SU-DHL-6 (cell line): ENCODE results near the gene TPK1.

Experiments used
- H2AFZ ChIP-seq: fragments of 200-600 bp; sonication (generic); 2 replicates; pipeline ENCODE4 v1.6.1; 2014; ENCODE audit warnings: low read depth, mild to moderate bottlenecking, moderate library complexity, mixed read lengths, antibody characterized with exemption, low read length; ENCODE audit not compliant: severe bottlenecking
- H3F3A ChIP-seq: fragments of 200-600 bp; shearing (Covaris generic); 2 replicates; pipeline ENCODE4 v1.6.0; 2016; ENCODE audit warnings: antibody characterized with exemption, mild to moderate bottlenecking; ENCODE audit not compliant: insufficient read depth
- H3K27ac ChIP-seq: fragments of 200-600 bp; sonication (generic); 2 replicates; pipeline ENCODE4 v1.5.1; 2016; ENCODE audit warnings: low read depth, mild to moderate bottlenecking, low read length, moderate library complexity, mixed read lengths
- H3K27me3 ChIP-seq: fragments of 200-600 bp; sonication (generic), shearing (Covaris generic); 2 replicates; pipeline ENCODE4 v1.6.0; 2014; ENCODE audit warnings: mild to moderate bottlenecking, low read length
- H3K36me3 ChIP-seq: fragments of 200-600 bp; sonication (generic); 2 replicates; pipeline ENCODE4 v1.6.1; 2014; ENCODE audit warnings: mild to moderate bottlenecking, low read length, mixed read lengths
- H3K4me2 ChIP-seq: fragments of 300-600, 200-600 bp; shearing (Covaris generic), sonication (generic); 2 replicates; pipeline ENCODE4 v1.6.0; 2014; ENCODE audit warnings: low read length, low read depth, mild to moderate bottlenecking; ENCODE audit not compliant: poor library complexity, severe bottlenecking
- H3K4me3 ChIP-seq: fragments of 200-600 bp; sonication (generic); 2 replicates; pipeline ENCODE4 v1.5.1; 2014; ENCODE audit warnings: antibody characterized with exemption, low read length, mild to moderate bottlenecking, mixed read lengths; ENCODE audit not compliant: insufficient read depth, poor library complexity, severe bottlenecking
- H3K79me2 ChIP-seq: fragments of 200-600 bp; sonication (generic); 2 replicates; pipeline ENCODE4 v1.6.1; 2014; ENCODE audit warnings: mild to moderate bottlenecking, low read length, moderate library complexity; ENCODE audit not compliant: insufficient read depth
- H3K9ac ChIP-seq: fragments of 200-600 bp; sonication (generic); 2 replicates; pipeline ENCODE4 v1.7.0; 2014; ENCODE audit warnings: mild to moderate bottlenecking, low read length
- H3K9me2 ChIP-seq: fragments of 200-600 bp; sonication (generic); replicated peaks from 2 replicates; pipeline ENCODE4 v1.6.1; 2014; ENCODE audit warnings: low read length; ENCODE audit not compliant: insufficient read depth
- H3K9me3 ChIP-seq: fragments of 200-600 bp; sonication (generic); 2 replicates; pipeline ENCODE4 v1.6.1; 2014; ENCODE audit warnings: low read length, mixed read lengths; ENCODE audit not compliant: insufficient read depth
- H4K20me1 ChIP-seq: fragments of 200-600 bp; sonication (generic); 2 replicates; pipeline ENCODE4 v1.6.1; 2014; ENCODE audit warnings: low read depth, mild to moderate bottlenecking, antibody characterized with exemption, low read length, moderate library complexity, mixed read lengths
- CTCF ChIP-seq: fragments of 200-600 bp; sonication (generic); IDR thresholded peaks from one replicate; pipeline ENCODE4 v1.5.1; 2017; ENCODE audit warnings: antibody characterized with exemption, mild to moderate bottlenecking, low read length, moderate library complexity; ENCODE audit not compliant: insufficient read depth, poor library complexity, severe bottlenecking
- EZH2phosphoT487 ChIP-seq: fragments of 200-600 bp; sonication (generic), shearing (Covaris generic); conservative IDR thresholded peaks from 2 replicates; pipeline ENCODE4 v1.6.1; 2018; ENCODE audit warnings: mild to moderate bottlenecking, antibody characterized with exemption, low read length, moderate library complexity, mixed read lengths

Gene TPK1

GRCh38 chr7:144454256-144455039, 381.4 kb downstream of the TPK1 start:
- no peak overlapping the region for H3K4me3 ChIP-seq
- TF ChIP-seq CTCF (no peak), EZH2phosphoT487 (no peak)

GRCh38 chr7:144452064-144452463, 383.8 kb downstream of the TPK1 start:
- Histone ChIP-seq H3K27ac (no peak overlapping the region), H3F3A (no peaks in the 10 kb centered on the region), H4K20me1 (no peaks in the 10 kb centered on the region), H2AFZ (no peak overlapping the region), H3K27me3 (no peaks in the 10 kb centered on the region), H3K79me2 (no peaks in the 10 kb centered on the region), H3K36me3 (no peaks in the 10 kb centered on the region), H3K9me3 (peaks cover 4% of the 10 kb centered on the region; the same call in 1 of the 2 replicates), H3K9me2 (no peaks in the 10 kb centered on the region), H3K9ac (no peak overlapping the region), H3K4me2 (no peak overlapping the region), H3K4me3 (no peak overlapping the region)
- TF ChIP-seq CTCF (no peak), EZH2phosphoT487 (no peak)

More at GRCh38 chr7:144454256-144455039, 381.4 kb downstream of the TPK1 start:
- no peak overlapping the region for H3K9ac ChIP-seq
- no peak overlapping the region for H3K4me2 ChIP-seq
- no peaks in the 10 kb centered on the region for H3F3A ChIP-seq
- H3K27me3 ChIP-seq, result no peaks in the 10 kb centered on the region
- H2AFZ ChIP-seq, result no peak overlapping the region
- H3K9me2 ChIP-seq, result no peaks in the 10 kb centered on the region
- H3K9me3 ChIP-seq, result peaks cover 4% of the 10 kb centered on the region; the same call in 1 of the 2 replicates
- no peaks in the 10 kb centered on the region for H3K79me2 ChIP-seq
- no peak overlapping the region for H3K27ac ChIP-seq
- no peaks in the 10 kb centered on the region for H3K36me3 ChIP-seq
- no peaks in the 10 kb centered on the region for H4K20me1 ChIP-seq

GRCh38 chr7:144445590-144445989, 390.3 kb downstream of the TPK1 start:
- H3K4me3 ChIP-seq, result no peak overlapping the region
- H4K20me1 ChIP-seq, result no peaks in the 10 kb centered on the region
- H3K9me3 ChIP-seq, result no peaks in the 10 kb centered on the region
- H3K27me3 ChIP-seq, result no peaks in the 10 kb centered on the region
- no peak overlapping the region for H3K4me2 ChIP-seq
- H3K27ac ChIP-seq, result no peak overlapping the region
- H3K9ac ChIP-seq, result no peak overlapping the region
- H2AFZ ChIP-seq, result no peak overlapping the region
- H3K9me2 ChIP-seq, result no peaks in the 10 kb centered on the region
- TF ChIP-seq EZH2phosphoT487 (no peak), CTCF (no peak)
- no peaks in the 10 kb centered on the region for H3K79me2 ChIP-seq
- no peaks in the 10 kb centered on the region for H3K36me3 ChIP-seq
- H3F3A ChIP-seq, result no peaks in the 10 kb centered on the region
